OCI-LY1 (cell line): ENCODE measurements around the gene GDPD4.

ENCODE experiments used
- H2AFZ ChIP-seq: fragments of 200-600 bp; sonication (generic), shearing (Covaris generic); 2 replicates; pipeline ENCODE4 v1.6.0; 2014; ENCODE audit warnings: antibody characterized with exemption, mild to moderate bottlenecking, low read length
- H3F3A ChIP-seq: fragments of 200-600 bp; sonication (generic), shearing (Covaris generic); 2 replicates; pipeline ENCODE4 v1.6.0; 2014; ENCODE audit warnings: mild to moderate bottlenecking, antibody characterized with exemption, low read length, moderate library complexity; ENCODE audit not compliant: insufficient read depth
- H3K27ac ChIP-seq: fragments of 200-600 bp; sonication (generic); 2 replicates; pipeline ENCODE4 v1.5.1; 2014; ENCODE audit warnings: low read length, mixed run types, mild to moderate bottlenecking, low read depth; ENCODE audit not compliant: poor library complexity, severe bottlenecking
- H3K27me3 ChIP-seq: fragments of 200-600 bp; sonication (generic); 2 replicates; pipeline ENCODE4 v1.6.0; 2014; ENCODE audit warnings: antibody characterized with exemption, mild to moderate bottlenecking, low read length, moderate library complexity; ENCODE audit not compliant: insufficient read depth
- H3K36me3 ChIP-seq: fragments of 200-600 bp; sonication (generic); 2 replicates; pipeline ENCODE4 v1.6.1; 2014; ENCODE audit warnings: mild to moderate bottlenecking, antibody characterized with exemption, low read length, moderate library complexity, mixed read lengths; ENCODE audit not compliant: insufficient read depth
- H3K4me1 ChIP-seq: fragments of 200-600 bp; sonication (generic); 2 replicates; pipeline ENCODE4 v1.5.1; 2014; ENCODE audit warnings: mild to moderate bottlenecking, low read length, moderate library complexity; ENCODE audit not compliant: insufficient read depth, severe bottlenecking
- H3K4me2 ChIP-seq: fragments of 200-600 bp; sonication (generic), shearing (Covaris generic); 2 replicates; pipeline ENCODE4 v1.6.1; 2014; ENCODE audit warnings: low read length
- H3K4me3 ChIP-seq: fragments of 200-600 bp; sonication (generic); 2 replicates; pipeline ENCODE4 v1.5.1; 2014; ENCODE audit warnings: low read length, low read depth, mild to moderate bottlenecking, mixed read lengths; ENCODE audit not compliant: poor library complexity, severe bottlenecking
- H3K79me2 ChIP-seq: fragments of 200-600 bp; shearing (Covaris generic); 2 replicates; pipeline ENCODE4 v1.6.1; 2016; ENCODE audit warnings: mixed run types, low read length, mixed read lengths; ENCODE audit not compliant: insufficient read depth
- H3K9ac ChIP-seq: fragments of 200-600 bp; sonication (generic), shearing (Covaris generic); 2 replicates; pipeline ENCODE4 v1.6.1; 2014; ENCODE audit warnings: mild to moderate bottlenecking, low read length, mixed read lengths
- H3K9me2 ChIP-seq: fragments of 200-600 bp; sonication (generic), shearing (Covaris generic); 2 replicates; pipeline ENCODE4 v1.6.1; 2014; ENCODE audit warnings: low read depth, mild to moderate bottlenecking, low read length, mixed read lengths
- H3K9me3 ChIP-seq: fragments of 200-600 bp; shearing (Covaris generic); 2 replicates; pipeline ENCODE4 v1.6.1; 2014; ENCODE audit warnings: low read length, mixed read lengths
- H4K20me1 ChIP-seq: fragments of 200-600 bp; sonication (generic), shearing (Covaris generic); 2 replicates; pipeline ENCODE4 v1.6.0; 2016; ENCODE audit warnings: mild to moderate bottlenecking, low read length; ENCODE audit not compliant: insufficient read depth
- EZH2 ChIP-seq: fragments of 200-600 bp; sonication (generic), shearing (Covaris generic); IDR thresholded peaks from 2 replicates; pipeline ENCODE4 v1.8.0; 2017; ENCODE audit warnings: borderline replicate concordance, mixed run types, mild to moderate bottlenecking, antibody characterized with exemption, low read length, moderate library complexity, mixed read lengths
- TF ChIP-seq, protein P1 (sequence below): fragments of 200-600 bp; sonication (generic), shearing (Covaris generic); IDR thresholded peaks from 2 replicates; pipeline ENCODE4 v1.5.1; 2017; ENCODE audit warnings: mild to moderate bottlenecking, antibody characterized with exemption, low read length, moderate library complexity, mixed read lengths

The GDPD4 gene

GRCh38 chr11:77190331-77191075 lies 111.0 kb downstream of the GDPD4 start:
- no peaks in the 10 kb centered on the region for H3F3A ChIP-seq
- H4K20me1 ChIP-seq, result no peaks in the 10 kb centered on the region
- TF ChIP-seq, protein P1, sequence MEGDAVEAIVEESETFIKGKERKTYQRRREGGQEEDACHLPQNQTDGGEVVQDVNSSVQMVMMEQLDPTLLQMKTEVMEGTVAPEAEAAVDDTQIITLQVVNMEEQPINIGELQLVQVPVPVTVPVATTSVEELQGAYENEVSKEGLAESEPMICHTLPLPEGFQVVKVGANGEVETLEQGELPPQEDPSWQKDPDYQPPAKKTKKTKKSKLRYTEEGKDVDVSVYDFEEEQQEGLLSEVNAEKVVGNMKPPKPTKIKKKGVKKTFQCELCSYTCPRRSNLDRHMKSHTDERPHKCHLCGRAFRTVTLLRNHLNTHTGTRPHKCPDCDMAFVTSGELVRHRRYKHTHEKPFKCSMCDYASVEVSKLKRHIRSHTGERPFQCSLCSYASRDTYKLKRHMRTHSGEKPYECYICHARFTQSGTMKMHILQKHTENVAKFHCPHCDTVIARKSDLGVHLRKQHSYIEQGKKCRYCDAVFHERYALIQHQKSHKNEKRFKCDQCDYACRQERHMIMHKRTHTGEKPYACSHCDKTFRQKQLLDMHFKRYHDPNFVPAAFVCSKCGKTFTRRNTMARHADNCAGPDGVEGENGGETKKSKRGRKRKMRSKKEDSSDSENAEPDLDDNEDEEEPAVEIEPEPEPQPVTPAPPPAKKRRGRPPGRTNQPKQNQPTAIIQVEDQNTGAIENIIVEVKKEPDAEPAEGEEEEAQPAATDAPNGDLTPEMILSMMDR, result no peak
- no peak for TF ChIP-seq EZH2
- H3K9me3 ChIP-seq, result no peaks in the 10 kb centered on the region
- no peaks in the 10 kb centered on the region for H3K36me3 ChIP-seq
- no peak overlapping the region for H3K9ac ChIP-seq
- H3K4me1 ChIP-seq, result no peaks in the 10 kb centered on the region
- H3K27ac ChIP-seq, result no peak overlapping the region
- no peak overlapping the region for H3K4me3 ChIP-seq
- no peaks in the 10 kb centered on the region for H3K79me2 ChIP-seq
- H3K27me3 ChIP-seq, result no peaks in the 10 kb centered on the region
- no peaks in the 10 kb centered on the region for H3K9me2 ChIP-seq
- no peak overlapping the region for H2AFZ ChIP-seq
- H3K4me2 ChIP-seq, result no peak overlapping the region

- Histone ChIP-seq H4K20me1 (no peaks in the 10 kb centered on the region), H2AFZ (no peak overlapping the region), H3K36me3 (no peaks in the 10 kb centered on the region), H3K4me3 (no peak overlapping the region), H3F3A (no peaks in the 10 kb centered on the region), H3K9ac (no peak overlapping the region), H3K27ac (no peak overlapping the region), H3K79me2 (no peaks in the 10 kb centered on the region), H3K27me3 (no peaks in the 10 kb centered on the region), H3K4me1 (no peaks in the 10 kb centered on the region), H3K9me3 (no peaks in the 10 kb centered on the region), H3K4me2 (no peak overlapping the region), H3K9me2 (no peaks in the 10 kb centered on the region)
- no peak for TF ChIP-seq EZH2
- TF ChIP-seq, protein P1, result no peak
Observed at GRCh38 chr11:77189588-77190210, 111.8 kb downstream of the GDPD4 start.

GRCh38 chr11:77188633-77189491 lies 112.6 kb downstream of the GDPD4 start:
- H3K36me3 ChIP-seq, result no peaks in the 10 kb centered on the region
- H3K79me2 ChIP-seq, result no peaks in the 10 kb centered on the region
- TF ChIP-seq, protein P1, result no peak; the same call in 1 of the 2 replicates
- TF ChIP-seq EZH2, result no peak
- H3K27ac ChIP-seq, result no peak overlapping the region
- no peak overlapping the region for H2AFZ ChIP-seq
- no peak overlapping the region for H3K4me2 ChIP-seq
- no peaks in the 10 kb centered on the region for H4K20me1 ChIP-seq
- no peaks in the 10 kb centered on the region for H3F3A ChIP-seq
- no peak overlapping the region for H3K4me3 ChIP-seq
- H3K9me3 ChIP-seq, result no peaks in the 10 kb centered on the region
- H3K9ac ChIP-seq, result no peak overlapping the region
- no peaks in the 10 kb centered on the region for H3K27me3 ChIP-seq
- no peaks in the 10 kb centered on the region for H3K4me1 ChIP-seq
- H3K9me2 ChIP-seq, result no peaks in the 10 kb centered on the region
